ENCODE results near the gene CD82.

CD82 gene

GRCh38 chr11:44609783-44610155 lies 44.3 kb downstream of the CD82 start:
- H3K4me1 ChIP-seq (ENCODE audit: control insufficient read depth, insufficient read depth, low read length): no peaks in the 10 kb centered on the region
- no peaks in the 10 kb centered on the region for H3K27me3 ChIP-seq (ENCODE audit: control insufficient read depth, insufficient read depth, low read length)
- H3K27ac ChIP-seq (ENCODE audit: low read length): no peak overlapping the region
- H3K4me3 ChIP-seq (ENCODE audit: low read length): no peak overlapping the region
- H3K9me3 ChIP-seq (ENCODE audit: control insufficient read depth, insufficient read depth, low read length): no peaks in the 10 kb centered on the region
- no peak for DNase-seq (ENCODE audit: low read depth, low spot score)
- no CpG with 5 or more reads among the region's 3 CpGs for WGBS (ENCODE audit: insufficient coverage, insufficient read length)
- no peaks in the 10 kb centered on the region for H3K36me3 ChIP-seq (ENCODE audit: control insufficient read depth, insufficient read depth, low read length)

GRCh38 chr11:44610186-44610955 lies 44.9 kb downstream of the CD82 start:
- no peak for DNase-seq (ENCODE audit: low read depth, low spot score)
- no peaks in the 10 kb centered on the region for H3K36me3 ChIP-seq (ENCODE audit: control insufficient read depth, insufficient read depth, low read length)
- no peak overlapping the region for H3K4me3 ChIP-seq (ENCODE audit: low read length)
- no CpG with 5 or more reads among the region's 9 CpGs for WGBS (ENCODE audit: insufficient coverage, insufficient read length)
- no peaks in the 10 kb centered on the region for H3K9me3 ChIP-seq (ENCODE audit: control insufficient read depth, insufficient read depth, low read length)
- peaks cover 2% of the 10 kb centered on the region; the same call in 1 of the 2 replicates for H3K4me1 ChIP-seq (ENCODE audit: control insufficient read depth, insufficient read depth, low read length)
- no peaks in the 10 kb centered on the region for H3K27me3 ChIP-seq (ENCODE audit: control insufficient read depth, insufficient read depth, low read length)
- no peak overlapping the region for H3K27ac ChIP-seq (ENCODE audit: low read length)

GRCh38 chr11:44611088-44611487 lies 45.6 kb downstream of the CD82 start:
- Histone ChIP-seq H3K27ac (ENCODE audit: low read length) (no peak overlapping the region), H3K36me3 (ENCODE audit: control insufficient read depth, insufficient read depth, low read length) (no peaks in the 10 kb centered on the region)
- no CpG with 5 or more reads among the region's 6 CpGs for WGBS (ENCODE audit: insufficient coverage, insufficient read length)

GRCh38 chr11:44611687-44612434 lies 46.4 kb downstream of the CD82 start:
- no peak overlapping the region for H3K27ac ChIP-seq (ENCODE audit: low read length)
- H3K4me1 ChIP-seq (ENCODE audit: control insufficient read depth, insufficient read depth, low read length): peaks cover 2% of the 10 kb centered on the region; the same call in 1 of the 2 replicates
- H3K9me3 ChIP-seq (ENCODE audit: control insufficient read depth, insufficient read depth, low read length): no peaks in the 10 kb centered on the region
- no peak for DNase-seq (ENCODE audit: low read depth, low spot score)
- H3K4me3 ChIP-seq (ENCODE audit: low read length): no peak overlapping the region
- no peaks in the 10 kb centered on the region for H3K27me3 ChIP-seq (ENCODE audit: control insufficient read depth, insufficient read depth, low read length)
- no peaks in the 10 kb centered on the region for H3K36me3 ChIP-seq (ENCODE audit: control insufficient read depth, insufficient read depth, low read length)
- no CpG with 5 or more reads among the region's 7 CpGs for WGBS (ENCODE audit: insufficient coverage, insufficient read length)

More at GRCh38 chr11:44611088-44611487, 45.6 kb downstream of the CD82 start:
- no peak for DNase-seq (ENCODE audit: low read depth, low spot score)
- no peaks in the 10 kb centered on the region for H3K27me3 ChIP-seq (ENCODE audit: control insufficient read depth, insufficient read depth, low read length)
- no peak overlapping the region for H3K4me3 ChIP-seq (ENCODE audit: low read length)
- no peaks in the 10 kb centered on the region for H3K9me3 ChIP-seq (ENCODE audit: control insufficient read depth, insufficient read depth, low read length)
- H3K4me1 ChIP-seq (ENCODE audit: control insufficient read depth, insufficient read depth, low read length): peaks cover 2% of the 10 kb centered on the region; the same call in 1 of the 2 replicates

- peaks cover 2% of the 10 kb centered on the region; the same call in 1 of the 2 replicates for H3K4me1 ChIP-seq (ENCODE audit: control insufficient read depth, insufficient read depth, low read length)
- WGBS (ENCODE audit: insufficient coverage, insufficient read length): no CpG with 5 or more reads among the region's 6 CpGs
- H3K36me3 ChIP-seq (ENCODE audit: control insufficient read depth, insufficient read depth, low read length): no peaks in the 10 kb centered on the region
- H3K9me3 ChIP-seq (ENCODE audit: control insufficient read depth, insufficient read depth, low read length): no peaks in the 10 kb centered on the region
- no peak overlapping the region for H3K4me3 ChIP-seq (ENCODE audit: low read length)
- no peaks in the 10 kb centered on the region for H3K27me3 ChIP-seq (ENCODE audit: control insufficient read depth, insufficient read depth, low read length)
- no peak for DNase-seq (ENCODE audit: low read depth, low spot score)
- H3K27ac ChIP-seq (ENCODE audit: low read length): no peak overlapping the region
Observed at GRCh38 chr11:44613153-44613552, 47.7 kb downstream of the CD82 start.

- Histone ChIP-seq H3K27me3 (ENCODE audit: control insufficient read depth, insufficient read depth, low read length) (no peaks in the 10 kb centered on the region), H3K36me3 (ENCODE audit: control insufficient read depth, insufficient read depth, low read length) (no peaks in the 10 kb centered on the region), H3K4me3 (ENCODE audit: low read length) (no peak overlapping the region), H3K9me3 (ENCODE audit: control insufficient read depth, insufficient read depth, low read length) (no peaks in the 10 kb centered on the region), H3K27ac (ENCODE audit: low read length) (no peak overlapping the region), H3K4me1 (ENCODE audit: control insufficient read depth, insufficient read depth, low read length) (peaks cover 2% of the 10 kb centered on the region; the same call in 1 of the 2 replicates)
- no CpG with 5 or more reads among the region's 7 CpGs for WGBS (ENCODE audit: insufficient coverage, insufficient read length)
- no peak for DNase-seq (ENCODE audit: low read depth, low spot score)
Observed at GRCh38 chr11:44614281-44614775, 48.9 kb downstream of the CD82 start.

GRCh38 chr11:44615041-44615755 lies 49.7 kb downstream of the CD82 start:
- Histone ChIP-seq H3K27me3 (ENCODE audit: control insufficient read depth, insufficient read depth, low read length) (no peaks in the 10 kb centered on the region), H3K27ac (ENCODE audit: low read length) (no peak overlapping the region), H3K4me3 (ENCODE audit: low read length) (no peak overlapping the region), H3K36me3 (ENCODE audit: control insufficient read depth, insufficient read depth, low read length) (no peaks in the 10 kb centered on the region), H3K4me1 (ENCODE audit: control insufficient read depth, insufficient read depth, low read length) (peaks cover 2% of the 10 kb centered on the region; the same call in 1 of the 2 replicates), H3K9me3 (ENCODE audit: control insufficient read depth, insufficient read depth, low read length) (no peaks in the 10 kb centered on the region)
- no CpG with 5 or more reads among the region's 15 CpGs for WGBS (ENCODE audit: insufficient coverage, insufficient read length)
- no peak for DNase-seq (ENCODE audit: low read depth, low spot score)

- DNase-seq (ENCODE audit: low read depth, low spot score): no peak
Observed at GRCh38 chr11:44615913-44616791, 50.7 kb downstream of the CD82 start.

GRCh38 chr11:44617671-44618461 lies 52.4 kb downstream of the CD82 start:
- Histone ChIP-seq H3K27me3 (ENCODE audit: control insufficient read depth, insufficient read depth, low read length) (no peaks in the 10 kb centered on the region), H3K4me3 (ENCODE audit: low read length) (no peak overlapping the region), H3K27ac (ENCODE audit: low read length) (no peak overlapping the region), H3K4me1 (ENCODE audit: control insufficient read depth, insufficient read depth, low read length) (peaks cover 3% of the 10 kb centered on the region), H3K9me3 (ENCODE audit: control insufficient read depth, insufficient read depth, low read length) (no peaks in the 10 kb centered on the region), H3K36me3 (ENCODE audit: control insufficient read depth, insufficient read depth, low read length) (no peaks in the 10 kb centered on the region)
- DNase-seq (ENCODE audit: low read depth, low spot score): no peak
- WGBS (ENCODE audit: insufficient coverage, insufficient read length): no CpG with 5 or more reads among the region's 18 CpGs

More at GRCh38 chr11:44615913-44616791, 50.7 kb downstream of the CD82 start:
- Histone ChIP-seq H3K9me3 (ENCODE audit: control insufficient read depth, insufficient read depth, low read length) (no peaks in the 10 kb centered on the region), H3K27me3 (ENCODE audit: control insufficient read depth, insufficient read depth, low read length) (no peaks in the 10 kb centered on the region), H3K4me3 (ENCODE audit: low read length) (no peak overlapping the region), H3K36me3 (ENCODE audit: control insufficient read depth, insufficient read depth, low read length) (no peaks in the 10 kb centered on the region), H3K4me1 (ENCODE audit: control insufficient read depth, insufficient read depth, low read length) (peaks cover 2% of the 10 kb centered on the region; the same call in 1 of the 2 replicates), H3K27ac (ENCODE audit: low read length) (no peak overlapping the region)
- no CpG with 5 or more reads among the region's 14 CpGs for WGBS (ENCODE audit: insufficient coverage, insufficient read length)

Data from iPS DF 6.9 (cell line).